GM12875 (cell line): ENCODE measurements around the gene ZNF439.
"Not testable (repeated sequence)": the region's sequence is repeated elsewhere in the genome, so short reads cannot be mapped to it uniquely, and the experiment has no call there.

Experiments
- H3K4me3 ChIP-seq: one replicate; pipeline ENCODE4 v1.5.1; 2011; ENCODE audit warnings: low read depth, low read length, control low read depth
- CTCF ChIP-seq: IDR thresholded peaks from 2 replicates; pipeline ENCODE4 v1.5.1; 2011; ENCODE audit warnings: low read depth, mild to moderate bottlenecking, control low read depth, inconsistent platforms, low read length, moderate library complexity, borderline replicate concordance; ENCODE audit not compliant: insufficient read depth

ZNF439 gene

GRCh38 chr19:11880598-11880997 lies 32.1 kb downstream of the ZNF439 start:
- no peak for TF ChIP-seq CTCF

GRCh38 chr19:11881151-11881800 lies 32.8 kb downstream of the ZNF439 start:
- TF ChIP-seq CTCF: peak; percentile 57
- no peak overlapping the region for H3K4me3 ChIP-seq

More at GRCh38 chr19:11880598-11880997, 32.1 kb downstream of the ZNF439 start:
- no peak overlapping the region for H3K4me3 ChIP-seq

- no peak for TF ChIP-seq CTCF
- H3K4me3 ChIP-seq: no peak overlapping the region
Measured at GRCh38 chr19:11882606-11883005, 34.1 kb downstream of the ZNF439 start.

- no peak overlapping the region for H3K4me3 ChIP-seq
- no peak for TF ChIP-seq CTCF
Measured at GRCh38 chr19:11887234-11887610, 38.7 kb downstream of the ZNF439 start.

- TF ChIP-seq CTCF: no peak
- H3K4me3 ChIP-seq: no peak within 1 kb of the TSS
Measured at GRCh38 chr19:11887611-11888531, 39.3 kb downstream of the ZNF439 start, which contains the start of gene ZNF69. Gene ZNF69 (plus strand): TSS chr19:11887782. CDS start chr19:11887924, 142 bp downstream.

GRCh38 chr19:11889901-11890300 lies 41.4 kb downstream of the ZNF439 start:
- not testable (repeated sequence) for H3K4me3 ChIP-seq

- H3K4me3 ChIP-seq: no peak overlapping the region
- TF ChIP-seq CTCF: no peak
Measured at GRCh38 chr19:11890634-11891033, 42.1 kb downstream of the ZNF439 start.
